SK-N-DZ (cell line): ENCODE measurements around the gene HRG.

Experiments used
- DNase-seq: peaks from one replicate; pipeline ENCODE4 v3.0.0-alpha.2; 2015; ENCODE audit warnings: low spot score
- small RNA-seq, 2 experiments: library from RNA; depleted of rRNA; stranded (forward); fragments of <200 nt; gene quantifications; one replicate each; pipeline ENCODE3, GENCODE V24; 2014

Gene HRG

GRCh38 chr3:186724911-186725310 is 59.1 kb downstream of the HRG start:
- no peak for DNase-seq

Small RNAs within 50 kb of the gene (small RNA-seq; reads per million reads assigned to genes)
- 0 reads per million in 2 experiments for gene RF00017
